HL-60 (cell line): ENCODE measurements around the gene KAZN.

Experiments used
- DNase-seq, 2 experiments: peaks; one replicate each; pipeline ENCODE4 v3.0.0-alpha.2; 2010 to 2020; ENCODE audit warnings: low read depth in 1 of 2, low spot score in 1 of 2
- H3K27ac ChIP-seq: fragments of 250-450 bp; sonication (Bioruptor Pico); replicated peaks from 2 replicates; pipeline ENCODE4 v1.5.1; 2020; ENCODE audit warnings: mild to moderate bottlenecking, moderate library complexity
- H3K27me3 ChIP-seq: fragments of 250-450 bp; sonication (Bioruptor Pico); 2 replicates; pipeline ENCODE4 v1.5.1; 2021; ENCODE audit warnings: mild to moderate bottlenecking, moderate library complexity; ENCODE audit not compliant: insufficient read depth, poor library complexity, severe bottlenecking
- H3K4me3 ChIP-seq: replicated peaks from 2 replicates; pipeline ENCODE4 v1.5.1; 2011; ENCODE audit warnings: mild to moderate bottlenecking, control low read depth, low read length; ENCODE audit not compliant: insufficient read depth
- GABPA ChIP-seq: IDR thresholded peaks from 2 replicates; pipeline ENCODE4 v1.6.1; 2012; ENCODE audit warnings: low read depth
- POLR2AphosphoS5 ChIP-seq: IDR thresholded peaks from 2 replicates; pipeline ENCODE4 v1.6.1; 2012; ENCODE audit warnings: low read depth
- SPI1 ChIP-seq: IDR thresholded peaks from 2 replicates; pipeline ENCODE4 v1.6.1; 2012; ENCODE audit warnings: low read depth, mild to moderate bottlenecking, borderline replicate concordance
- TF ChIP-seq, protein P1 (sequence below): IDR thresholded peaks from one replicate; pipeline ENCODE4 v1.5.1; 2011; ENCODE audit warnings: low read length, control low read depth, inconsistent platforms; ENCODE audit not compliant: insufficient read depth
- TF ChIP-seq, protein P2 (sequence below): IDR thresholded peaks from 2 replicates; pipeline ENCODE4 v1.6.1; 2012; ENCODE audit warnings: low read depth; ENCODE audit not compliant: insufficient replicate concordance

Gene KAZN

DNA sequence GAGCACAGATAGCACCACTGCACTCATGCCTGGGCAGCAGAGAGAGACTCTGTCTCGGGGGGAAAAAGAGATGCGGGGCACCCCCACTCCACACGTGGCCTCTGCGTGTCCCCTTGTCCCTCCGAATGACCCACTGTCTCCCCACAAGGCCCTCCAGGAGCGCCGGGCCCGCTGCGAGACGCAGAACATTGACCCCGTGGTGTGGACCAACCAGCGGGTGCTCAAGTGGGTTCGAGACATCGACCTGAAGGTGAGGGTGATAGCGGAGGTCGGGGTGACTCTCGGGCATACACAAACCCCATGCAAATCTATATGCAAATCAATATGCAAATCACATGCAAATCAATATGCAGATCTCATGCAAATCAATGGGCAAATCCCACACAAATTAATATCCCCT is 504.7 kb downstream of the KAZN start:
- DNase-seq, result no peak
- H3K4me3 ChIP-seq, result no peak overlapping the region
- no peak for TF ChIP-seq GABPA
- TF ChIP-seq, protein P1, sequence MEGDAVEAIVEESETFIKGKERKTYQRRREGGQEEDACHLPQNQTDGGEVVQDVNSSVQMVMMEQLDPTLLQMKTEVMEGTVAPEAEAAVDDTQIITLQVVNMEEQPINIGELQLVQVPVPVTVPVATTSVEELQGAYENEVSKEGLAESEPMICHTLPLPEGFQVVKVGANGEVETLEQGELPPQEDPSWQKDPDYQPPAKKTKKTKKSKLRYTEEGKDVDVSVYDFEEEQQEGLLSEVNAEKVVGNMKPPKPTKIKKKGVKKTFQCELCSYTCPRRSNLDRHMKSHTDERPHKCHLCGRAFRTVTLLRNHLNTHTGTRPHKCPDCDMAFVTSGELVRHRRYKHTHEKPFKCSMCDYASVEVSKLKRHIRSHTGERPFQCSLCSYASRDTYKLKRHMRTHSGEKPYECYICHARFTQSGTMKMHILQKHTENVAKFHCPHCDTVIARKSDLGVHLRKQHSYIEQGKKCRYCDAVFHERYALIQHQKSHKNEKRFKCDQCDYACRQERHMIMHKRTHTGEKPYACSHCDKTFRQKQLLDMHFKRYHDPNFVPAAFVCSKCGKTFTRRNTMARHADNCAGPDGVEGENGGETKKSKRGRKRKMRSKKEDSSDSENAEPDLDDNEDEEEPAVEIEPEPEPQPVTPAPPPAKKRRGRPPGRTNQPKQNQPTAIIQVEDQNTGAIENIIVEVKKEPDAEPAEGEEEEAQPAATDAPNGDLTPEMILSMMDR, result no peak
- TF ChIP-seq POLR2AphosphoS5, result no peak
- TF ChIP-seq, protein P2, sequence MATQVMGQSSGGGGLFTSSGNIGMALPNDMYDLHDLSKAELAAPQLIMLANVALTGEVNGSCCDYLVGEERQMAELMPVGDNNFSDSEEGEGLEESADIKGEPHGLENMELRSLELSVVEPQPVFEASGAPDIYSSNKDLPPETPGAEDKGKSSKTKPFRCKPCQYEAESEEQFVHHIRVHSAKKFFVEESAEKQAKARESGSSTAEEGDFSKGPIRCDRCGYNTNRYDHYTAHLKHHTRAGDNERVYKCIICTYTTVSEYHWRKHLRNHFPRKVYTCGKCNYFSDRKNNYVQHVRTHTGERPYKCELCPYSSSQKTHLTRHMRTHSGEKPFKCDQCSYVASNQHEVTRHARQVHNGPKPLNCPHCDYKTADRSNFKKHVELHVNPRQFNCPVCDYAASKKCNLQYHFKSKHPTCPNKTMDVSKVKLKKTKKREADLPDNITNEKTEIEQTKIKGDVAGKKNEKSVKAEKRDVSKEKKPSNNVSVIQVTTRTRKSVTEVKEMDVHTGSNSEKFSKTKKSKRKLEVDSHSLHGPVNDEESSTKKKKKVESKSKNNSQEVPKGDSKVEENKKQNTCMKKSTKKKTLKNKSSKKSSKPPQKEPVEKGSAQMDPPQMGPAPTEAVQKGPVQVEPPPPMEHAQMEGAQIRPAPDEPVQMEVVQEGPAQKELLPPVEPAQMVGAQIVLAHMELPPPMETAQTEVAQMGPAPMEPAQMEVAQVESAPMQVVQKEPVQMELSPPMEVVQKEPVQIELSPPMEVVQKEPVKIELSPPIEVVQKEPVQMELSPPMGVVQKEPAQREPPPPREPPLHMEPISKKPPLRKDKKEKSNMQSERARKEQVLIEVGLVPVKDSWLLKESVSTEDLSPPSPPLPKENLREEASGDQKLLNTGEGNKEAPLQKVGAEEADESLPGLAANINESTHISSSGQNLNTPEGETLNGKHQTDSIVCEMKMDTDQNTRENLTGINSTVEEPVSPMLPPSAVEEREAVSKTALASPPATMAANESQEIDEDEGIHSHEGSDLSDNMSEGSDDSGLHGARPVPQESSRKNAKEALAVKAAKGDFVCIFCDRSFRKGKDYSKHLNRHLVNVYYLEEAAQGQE, result no peak
- no peak for TF ChIP-seq SPI1
- H3K27me3 ChIP-seq, result no peaks in the 10 kb centered on the region
- H3K27ac ChIP-seq, result no peak overlapping the region

DNA sequence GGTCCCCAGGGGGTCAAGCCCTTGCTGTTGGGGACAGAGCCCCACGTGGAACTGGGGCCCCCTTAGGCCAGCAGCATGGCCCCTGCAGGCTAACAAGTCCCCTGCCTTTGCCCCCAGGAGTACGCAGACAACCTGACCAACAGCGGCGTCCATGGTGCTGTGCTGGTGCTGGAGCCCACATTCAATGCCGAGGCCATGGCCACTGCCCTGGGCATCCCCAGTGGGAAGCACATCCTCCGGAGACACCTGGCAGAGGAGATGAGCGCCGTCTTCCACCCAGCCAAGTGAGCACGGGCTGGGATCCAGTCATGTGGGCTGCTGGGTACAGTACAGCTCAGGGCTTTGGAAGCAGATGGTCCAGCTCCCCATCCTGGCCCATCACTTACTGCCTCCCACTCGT is 505.4 kb downstream of the KAZN start:
- TF ChIP-seq, protein P1, result no peak
- TF ChIP-seq, protein P2, result no peak
- TF ChIP-seq SPI1 (no peak), GABPA (no peak), POLR2AphosphoS5 (no peak)
- H3K27me3 ChIP-seq, result no peaks in the 10 kb centered on the region
- no peak overlapping the region for H3K27ac ChIP-seq
- DNase-seq, result no peak
- no peak overlapping the region for H3K4me3 ChIP-seq

DNA sequence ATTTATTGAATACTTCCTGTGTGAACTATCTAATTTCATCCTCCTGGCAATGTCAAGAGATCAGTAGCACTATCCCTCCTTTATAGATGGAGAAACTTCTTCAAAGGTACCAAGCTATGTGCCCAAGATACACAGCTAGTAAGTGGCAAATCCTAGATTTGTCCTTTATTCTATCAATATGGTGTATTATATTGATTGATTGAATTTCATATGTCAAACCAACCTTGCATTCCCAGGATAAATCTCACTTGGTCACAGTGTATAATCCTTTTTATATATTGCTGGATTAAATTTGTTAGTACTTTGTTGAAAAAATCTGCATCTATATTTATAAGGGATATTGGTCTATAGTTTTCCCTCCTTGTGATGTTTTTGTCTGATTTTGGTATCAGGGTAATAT is 506.3 kb downstream of the KAZN start:
- H3K4me3 ChIP-seq, result no peak overlapping the region
- TF ChIP-seq, protein P1, result no peak
- TF ChIP-seq POLR2AphosphoS5, result no peak
- no peak for TF ChIP-seq SPI1
- no peak for TF ChIP-seq GABPA
- TF ChIP-seq, protein P2, result no peak
- H3K27ac ChIP-seq, result no peak overlapping the region
- no peaks in the 10 kb centered on the region for H3K27me3 ChIP-seq
- DNase-seq, result no peak
